ENCODE results near the gene SLC39A7.

GRCh38 chr6:33185654-33186187 is 14.9 kb upstream of the SLC39A7 start:
- TF ChIP-seq CTCF (IDR thresholded peaks at IDR 0.05; ENCODE audit: low read length) (no peak), EZH2 (IDR thresholded peaks at IDR 0.05; ENCODE audit: borderline replicate concordance, low read length) (no peak)
